Mammary epithelial cell (primary cell): ENCODE data around the gene TMEM135.

Experiments
- CTCF ChIP-seq, 2 donors: IDR thresholded peaks in 1 of 2; conservative IDR thresholded peaks in 1 of 2; 2 replicates each; pipeline ENCODE4 v1.5.1; 2011 to 2012; ENCODE audit warnings: inconsistent platforms in 2 of 2, low read length in 2 of 2, mild to moderate bottlenecking in 2 of 2, control low read depth in 1 of 2, low read depth in 1 of 2; ENCODE audit not compliant: insufficient read depth in 1 of 2; ENCODE audit errors: extremely low read depth in 1 of 2
- EZH2 ChIP-seq: IDR thresholded peaks from 2 replicates; pipeline ENCODE4 v1.6.1; 2012; ENCODE audit warnings: low read length, inconsistent platforms, borderline replicate concordance

DNA sequence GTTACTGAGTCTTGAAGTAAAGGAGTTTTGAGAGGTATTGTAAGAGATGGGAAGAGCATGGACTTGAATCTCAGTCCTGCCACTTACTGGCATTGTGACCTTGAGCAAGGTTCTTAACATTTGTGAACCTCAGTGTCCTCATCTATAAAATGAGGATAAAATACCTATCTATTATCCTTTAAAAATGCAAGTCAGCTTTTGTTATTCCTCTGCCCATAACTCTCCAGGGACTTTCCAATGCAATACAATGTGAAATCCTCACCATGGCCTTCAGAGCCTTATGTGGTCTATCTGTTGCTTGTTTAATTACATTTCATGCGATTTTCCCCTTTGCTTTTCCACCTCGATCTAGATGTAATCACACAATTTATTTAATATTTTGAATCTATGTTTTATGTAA lies 9.1 kb downstream of the TMEM135 start:
- no peak for TF ChIP-seq CTCF (conservative IDR thresholded peaks at IDR 0.05 in 1 of 2, IDR thresholded peaks at IDR 0.05 in 1 of 2; ENCODE audit: extremely low read depth in 1 of 2, insufficient read depth in 1 of 2, low read depth in 1 of 2, low read length in 2 of 2)
- TF ChIP-seq EZH2, result no peak
